CD14-positive monocyte (primary cell): ENCODE measurements around the gene CROCC. TPM values are rescaled to one million over a fixed set of nuclear protein-coding genes. Genes with fewer than 3 reads are reported as not detected.

Experiments
- DNase-seq, 3 donors: peaks; one replicate each; pipeline ENCODE4 v3.0.0-alpha.2; 2011 to 2022
- H2AFZ ChIP-seq: 2 replicates; pipeline ENCODE4 v1.6.0; 2012; ENCODE audit warnings: mild to moderate bottlenecking, low read depth, low read length, inconsistent platforms; ENCODE audit not compliant: insufficient read depth, poor library complexity, severe bottlenecking
- H3K27ac ChIP-seq, 2 donors: 1 replicate in 1 of 2; 2 replicates in 1 of 2; pipeline ENCODE4 v1.5.1; 2012 to 2013; ENCODE audit warnings: low read length in 2 of 2, control low read depth in 1 of 2, inconsistent platforms in 1 of 2, low read depth in 1 of 2, mild to moderate bottlenecking in 1 of 2
- H3K27me3 ChIP-seq, 2 donors: one replicate each; pipeline versions ENCODE4 v1.6.0 to v1.6.1; 2011 to 2013; ENCODE audit warnings: low read length in 2 of 2; ENCODE audit not compliant: control insufficient read depth in 2 of 2, insufficient read depth in 2 of 2
- H3K36me3 ChIP-seq, 2 donors: replicated peaks in 1 of 2; 1 replicate in 1 of 2; 2 replicates in 1 of 2; pipeline versions ENCODE4 v1.5.1 to v1.6.1; 2012 to 2013; ENCODE audit warnings: low read length in 2 of 2, control low read depth in 1 of 2, inconsistent platforms in 1 of 2, mild to moderate bottlenecking in 1 of 2; ENCODE audit not compliant: insufficient read depth in 2 of 2, control insufficient read depth in 1 of 2
- H3K4me1 ChIP-seq, 2 donors: 1 replicate in 1 of 2; 2 replicates in 1 of 2; pipeline versions ENCODE4 v1.5.1 to v1.6.1; 2012 to 2013; ENCODE audit warnings: low read length in 2 of 2, control low read depth in 1 of 2, inconsistent platforms in 1 of 2, mild to moderate bottlenecking in 1 of 2, moderate library complexity in 1 of 2; ENCODE audit not compliant: insufficient read depth in 2 of 2, control insufficient read depth in 1 of 2
- H3K4me2 ChIP-seq: replicated peaks from 2 replicates; pipeline ENCODE3; 2012; ENCODE audit warnings: low read length, moderate library complexity, mild to moderate bottlenecking; ENCODE audit not compliant: poor library complexity, severe bottlenecking; ENCODE audit errors: extremely low read depth
- H3K4me3 ChIP-seq, 3 experiments: fragments of 200-600 bp in 1 of 3; sonication (generic) in 1 of 3; replicated peaks in 1 of 3; 1 replicate in 2 of 3; 2 replicates in 1 of 3; pipeline ENCODE4 v1.5.1; 2011 to 2013; ENCODE audit warnings: low read length in 3 of 3, mild to moderate bottlenecking in 3 of 3, control low read depth in 2 of 3, low read depth in 2 of 3, inconsistent platforms in 1 of 3, moderate library complexity in 1 of 3
- H3K79me2 ChIP-seq: 2 replicates; pipeline ENCODE4 v1.6.0; 2012; ENCODE audit warnings: mild to moderate bottlenecking, control low read depth, inconsistent platforms, low read length, moderate library complexity; ENCODE audit not compliant: insufficient read depth
- H3K9ac ChIP-seq: 2 replicates; pipeline ENCODE4 v1.6.0; 2017; ENCODE audit warnings: low read length, mild to moderate bottlenecking; ENCODE audit not compliant: insufficient read depth, poor library complexity, severe bottlenecking
- H3K9me3 ChIP-seq, 2 donors: replicated peaks in 1 of 2; 1 replicate in 1 of 2; 2 replicates in 1 of 2; pipeline versions ENCODE4 v1.5.1 to v1.6.1; 2012 to 2013; ENCODE audit warnings: low read length in 2 of 2, control low read depth in 1 of 2; ENCODE audit not compliant: control insufficient read depth in 1 of 2, insufficient read depth in 1 of 2
- H4K20me1 ChIP-seq: 2 replicates; pipeline ENCODE4 v1.6.0; 2012; ENCODE audit warnings: mild to moderate bottlenecking, low read length, control low read depth, moderate library complexity; ENCODE audit not compliant: insufficient read depth
- H3K27ac Mint-ChIP-seq, 7 donors: one replicate each; pipeline ENCODE4 v1.8.0; 2020; ENCODE audit warnings: mild to moderate bottlenecking in 7 of 7, mixed read lengths in 7 of 7, moderate library complexity in 6 of 7, inconsistent platforms in 2 of 7
- H3K27me3 Mint-ChIP-seq, 3 donors: one replicate each; pipeline ENCODE4 v1.8.0; 2021 to 2022; ENCODE audit warnings: low read depth in 3 of 3, mild to moderate bottlenecking in 3 of 3, mixed read lengths in 3 of 3, moderate library complexity in 3 of 3, inconsistent platforms in 1 of 3
- H3K36me3 Mint-ChIP-seq, 2 donors: one replicate each; pipeline ENCODE4 v1.8.0; 2020; ENCODE audit warnings: mixed read lengths in 2 of 2, inconsistent platforms in 1 of 2, mild to moderate bottlenecking in 1 of 2
- H3K4me1 Mint-ChIP-seq: one replicate; pipeline ENCODE4 v1.8.0; 2020; ENCODE audit warnings: mild to moderate bottlenecking, mixed read lengths
- H3K4me3 Mint-ChIP-seq, 2 donors: one replicate each; pipeline ENCODE4 v1.8.0; 2020; ENCODE audit warnings: mild to moderate bottlenecking in 2 of 2, mixed read lengths in 2 of 2, moderate library complexity in 1 of 2
- H3K9me3 Mint-ChIP-seq, 7 donors: one replicate each; pipeline ENCODE4 v1.8.0; 2020 to 2022; ENCODE audit warnings: mixed read lengths in 7 of 7, mild to moderate bottlenecking in 6 of 7, moderate library complexity in 6 of 7, inconsistent platforms in 2 of 7
- CTCF ChIP-seq: fragments of 200-600 bp; IDR thresholded peaks from one replicate; pipeline ENCODE4 v1.8.0; 2022; ENCODE audit warnings: antibody characterized with exemption, mild to moderate bottlenecking
- WGBS: methylation state at CpG from one replicate; pipeline ENCODE4 v1.1.5; 2013; ENCODE audit warnings: missing lambda C conversion rate; ENCODE audit not compliant: insufficient coverage; 5-methylcytosine and 5-hydroxymethylcytosine counted together
- intact Hi-C, 2 donors: fragments of 100-400 bp; cut with micrococcal nuclease; formaldehyde crosslinking; loops; one replicate each; pipeline versions ENCODE4 v1.15.0 to v1.15.1; 2023
- polyA plus RNA-seq, 3 donors: library from polyadenylated mRNA; depleted of rRNA in 1 of 3; unstranded in 2 of 3; stranded (reverse) in 1 of 3; fragments of 300-500 nt in 2 of 3; fragments of >200 nt in 1 of 3; fragmentation: Illumina TruSeq in 2 of 3; gene quantifications; 1 replicate in 2 of 3; 2 replicates in 1 of 3; pipeline ENCODE4 v1.2.3, GENCODE V29; 2012 to 2021

Gene CROCC
- polyA plus RNA-seq, 3 donors: 0.21 to 46.1 (median 0.69) TPM

- Histone ChIP-seq H2AFZ (no peak overlapping the region), H3K79me2 (peaks cover 12% of the 10 kb centered on the region), H3K36me3 (peaks cover 22 to 29% of the 10 kb centered on the region in 2 donors), H3K9me3 (no peaks in the 10 kb centered on the region), H3K4me1 (peaks cover 29 to 33% of the 10 kb centered on the region in 2 donors), H3K4me2 (no peak overlapping the region), H3K4me3 (no peak overlapping the region), H4K20me1 (peaks cover 21% of the 10 kb centered on the region), H3K9ac (no peak overlapping the region), H3K27ac (no peak overlapping the region), H3K27me3 (no peaks in the 10 kb centered on the region)
- peak overlapping the region in 2 of 7 donors; percentile 74 to 87 for H3K27ac Mint-ChIP-seq
- 100% methylated on average over 5 of the region's 15 CpGs for WGBS
- no peaks in the 10 kb centered on the region for H3K9me3 Mint-ChIP-seq
- peaks cover 35% of the 10 kb centered on the region for H3K4me1 Mint-ChIP-seq
- intact Hi-C loops: loop anchor here in 1 of 2 donors (10.0 kb wide), 1 partner anchor 56 kb away; no protein-coding TSS in a partner anchor
- no peak for DNase-seq
- no peak overlapping the region for H3K4me3 Mint-ChIP-seq
- TF ChIP-seq CTCF: no peak
- H3K36me3 Mint-ChIP-seq: peaks cover 22 to 34% of the 10 kb centered on the region in 2 donors
- peaks cover 4 to 5% (median 5%) of the 10 kb centered on the region in 3 donors for H3K27me3 Mint-ChIP-seq
Measured at GRCh38 chr1:17008208-17008855, 86.6 kb downstream of the CROCC start.

- peak; percentile 51 to 69 (median 58) for DNase-seq
- intact Hi-C loops: loop anchor here in 1 of 2 donors (10.0 kb wide), 1 partner anchor 55 kb away; no protein-coding TSS in a partner anchor
- no peak overlapping the region for H3K9ac ChIP-seq
- H3K79me2 ChIP-seq: peaks cover 12% of the 10 kb centered on the region
- Mint-ChIP-seq H3K36me3 (peaks cover 12 to 20% of the 10 kb centered on the region in 2 donors), H3K9me3 (no peaks in the 10 kb centered on the region), H3K4me1 (peaks cover 46% of the 10 kb centered on the region), H3K27ac (peak overlapping the region; percentile 33 to 87 (median 73)), H3K27me3 (peaks cover 4 to 5% (median 5%) of the 10 kb centered on the region in 3 donors), H3K4me3 (peak overlapping the region; percentile 86 to 90)
- peak overlapping the region; percentile 21 for H2AFZ ChIP-seq
- H3K4me1 ChIP-seq: peaks cover 43 to 44% of the 10 kb centered on the region in 2 donors
- no peak for TF ChIP-seq CTCF
- peak overlapping the region in 1 of 2 donors; percentile 48 for H3K27ac ChIP-seq
- peaks cover 13 to 16% of the 10 kb centered on the region in 2 donors for H3K36me3 ChIP-seq
- no peaks in the 10 kb centered on the region for H3K9me3 ChIP-seq
- peak overlapping the region; percentile 96 for H3K4me2 ChIP-seq
- WGBS: no CpG with 5 or more reads among the region's 4 CpGs
- peaks cover 21% of the 10 kb centered on the region for H4K20me1 ChIP-seq
- H3K27me3 ChIP-seq: no peaks in the 10 kb centered on the region
- peak overlapping the region in 1 of 3 experiments; percentile 91 for H3K4me3 ChIP-seq
Measured at GRCh38 chr1:17009706-17010105, 88.0 kb downstream of the CROCC start.
